ENCODE data around the gene RANBP1.

RANBP1 gene

DNA sequence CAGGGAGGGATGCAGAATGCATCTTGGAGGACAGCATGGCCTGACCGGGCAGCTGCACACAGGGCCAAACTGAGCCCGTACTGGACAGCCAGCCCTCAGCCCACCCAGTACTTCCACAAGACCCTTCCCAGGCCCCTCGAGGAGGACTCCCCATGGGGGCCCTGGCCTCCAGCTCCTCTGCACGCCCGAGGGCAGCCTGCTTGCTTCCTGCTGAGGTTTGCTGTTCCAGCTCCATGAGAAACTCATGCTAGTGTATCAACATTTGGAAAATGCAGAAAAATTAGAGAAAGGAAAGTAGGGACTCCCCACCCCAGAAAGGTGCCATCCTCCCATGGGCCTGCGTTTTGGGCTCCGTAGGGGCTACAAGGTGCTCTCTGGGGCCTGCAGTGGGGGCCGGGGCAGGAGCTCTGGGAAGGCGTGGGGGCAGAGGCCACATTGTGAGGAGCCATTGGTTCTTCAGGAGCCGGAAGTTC, 56.3 kb downstream of the RANBP1 start:
- DNase-seq (ENCODE audit: low read depth in 2 of 2) = no peak

GRCh38 chr22:20173246-20173645, 57.3 kb downstream of the RANBP1 start:
- no peak for DNase-seq (ENCODE audit: low read depth in 2 of 2)

DNA sequence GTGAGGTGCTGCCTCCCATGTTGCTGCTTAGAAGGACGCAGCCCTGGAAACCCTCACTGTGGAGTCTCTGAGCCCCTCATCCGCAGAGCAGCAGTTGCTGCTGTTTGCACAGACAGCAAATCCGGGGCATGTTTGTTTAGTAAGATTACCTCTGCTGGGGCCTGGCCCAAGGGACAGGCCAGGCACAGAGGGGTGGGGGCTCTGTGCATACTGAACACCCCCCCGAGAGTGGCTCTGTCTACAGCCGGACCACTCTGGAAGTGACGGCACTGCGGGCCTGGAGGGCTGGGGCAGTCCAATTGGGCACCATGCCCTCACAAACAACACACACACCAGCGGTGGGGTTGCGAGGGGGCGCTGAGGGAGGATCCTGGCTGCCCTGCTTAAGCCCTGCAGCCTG, 57.9 kb downstream of the RANBP1 start:
- DNase-seq (ENCODE audit: low read depth in 2 of 2) = no peak

DNA sequence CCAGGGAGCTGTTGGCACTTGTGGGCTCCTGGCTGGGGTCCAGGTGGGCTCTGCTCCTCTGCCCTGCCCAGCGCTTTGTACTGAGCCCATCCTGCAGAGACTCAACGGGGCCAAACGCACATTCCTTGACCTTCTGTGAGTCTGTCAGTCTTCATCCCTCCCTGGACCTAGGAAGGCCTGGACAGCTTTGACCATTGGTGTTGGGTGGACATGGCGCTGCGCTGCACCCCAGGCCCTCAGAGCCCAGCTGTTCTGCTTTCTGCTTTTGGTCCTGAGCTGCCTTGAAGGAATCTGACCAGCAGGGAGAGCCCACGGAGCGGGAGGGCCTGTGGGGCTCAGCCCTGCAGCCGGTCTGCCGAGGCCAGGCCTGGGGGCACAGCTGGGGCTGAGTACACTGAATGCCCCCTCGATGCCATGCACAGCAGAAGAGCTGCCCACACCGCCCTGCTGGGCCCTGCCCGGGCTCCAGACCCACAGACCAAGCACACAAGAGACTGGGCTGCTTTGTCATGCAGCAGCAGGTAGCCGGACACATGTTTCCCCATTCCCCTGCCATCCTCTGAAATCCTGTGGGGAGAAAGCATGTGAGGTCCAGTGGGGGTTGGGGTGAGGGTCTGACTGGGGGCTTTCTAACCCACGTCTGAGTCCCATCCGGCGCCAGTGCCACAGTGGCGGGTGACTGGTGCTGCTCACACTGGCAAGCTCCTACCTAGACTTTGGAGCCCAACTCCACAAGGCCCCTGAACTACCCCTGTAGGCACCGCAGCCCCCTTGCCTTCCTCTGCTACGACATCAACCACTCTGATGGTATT, 59.1 kb downstream of the RANBP1 start:
- DNase-seq (ENCODE audit: low read depth in 2 of 2) = no peak

DNA sequence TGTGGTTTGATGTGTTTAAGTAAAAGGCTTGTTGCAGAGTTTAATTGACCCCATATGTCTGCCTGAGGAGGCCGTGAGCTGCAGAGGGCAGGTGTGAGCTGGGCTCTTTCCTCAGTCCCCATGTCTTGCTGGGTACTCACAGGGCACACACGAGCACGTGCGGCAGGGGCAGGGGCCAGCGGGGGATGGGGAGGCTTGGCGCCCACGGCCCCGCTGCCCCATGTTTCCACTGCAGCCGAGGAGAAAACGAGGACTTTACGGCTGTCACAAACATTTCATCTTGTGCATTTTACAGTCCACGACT, 59.6 kb downstream of the RANBP1 start:
- DNase-seq (ENCODE audit: low read depth in 2 of 2) = no peak

- no peak for DNase-seq (ENCODE audit: low read depth in 2 of 2)
Measured at GRCh38 chr22:20176421-20177085, 60.6 kb downstream of the RANBP1 start.

All from activated CD8-positive, alpha-beta memory T cell treated with anti-CD3 and anti-CD28 coated beads for 4 hours (primary cell).